LNCaP clone FGC (cell line): ENCODE measurements around the gene ZNF541.

Source experiments
- DNase-seq: peaks from one replicate; pipeline ENCODE4 v3.0.0-alpha.2; 2011; ENCODE audit warnings: low read depth
- H3K4me3 ChIP-seq: 2 replicates; pipeline ENCODE4 v1.5.1; 2011; ENCODE audit warnings: mild to moderate bottlenecking, low read depth, low read length, control low read depth
- TF ChIP-seq, protein P1 (sequence below): IDR thresholded peaks from 2 replicates; pipeline ENCODE4 v1.5.1; 2012; ENCODE audit warnings: mild to moderate bottlenecking; ENCODE audit not compliant: control insufficient read depth, insufficient read depth; ENCODE audit errors: extremely low read depth

ZNF541 gene

DNA sequence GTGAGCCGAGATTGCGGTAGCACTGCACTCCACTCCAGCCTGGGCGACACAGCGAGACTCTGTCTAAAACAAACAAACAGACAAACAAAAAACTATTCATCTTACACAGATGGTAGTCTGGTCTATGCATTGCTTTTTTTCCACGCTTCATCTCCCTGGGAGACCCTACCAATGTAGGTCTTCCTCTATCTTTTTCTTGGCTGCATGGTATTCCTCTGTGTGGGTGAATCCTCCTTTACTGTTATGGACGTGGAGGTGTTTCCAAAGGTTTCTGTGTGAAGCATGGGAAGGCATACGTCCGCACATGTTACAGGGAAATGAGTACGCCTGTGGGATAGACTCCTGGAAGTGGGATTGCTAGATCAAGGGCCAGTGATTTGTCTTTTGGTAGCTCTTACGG lies 41.6 kb upstream of the ZNF541 start:
- TF ChIP-seq, protein P1, sequence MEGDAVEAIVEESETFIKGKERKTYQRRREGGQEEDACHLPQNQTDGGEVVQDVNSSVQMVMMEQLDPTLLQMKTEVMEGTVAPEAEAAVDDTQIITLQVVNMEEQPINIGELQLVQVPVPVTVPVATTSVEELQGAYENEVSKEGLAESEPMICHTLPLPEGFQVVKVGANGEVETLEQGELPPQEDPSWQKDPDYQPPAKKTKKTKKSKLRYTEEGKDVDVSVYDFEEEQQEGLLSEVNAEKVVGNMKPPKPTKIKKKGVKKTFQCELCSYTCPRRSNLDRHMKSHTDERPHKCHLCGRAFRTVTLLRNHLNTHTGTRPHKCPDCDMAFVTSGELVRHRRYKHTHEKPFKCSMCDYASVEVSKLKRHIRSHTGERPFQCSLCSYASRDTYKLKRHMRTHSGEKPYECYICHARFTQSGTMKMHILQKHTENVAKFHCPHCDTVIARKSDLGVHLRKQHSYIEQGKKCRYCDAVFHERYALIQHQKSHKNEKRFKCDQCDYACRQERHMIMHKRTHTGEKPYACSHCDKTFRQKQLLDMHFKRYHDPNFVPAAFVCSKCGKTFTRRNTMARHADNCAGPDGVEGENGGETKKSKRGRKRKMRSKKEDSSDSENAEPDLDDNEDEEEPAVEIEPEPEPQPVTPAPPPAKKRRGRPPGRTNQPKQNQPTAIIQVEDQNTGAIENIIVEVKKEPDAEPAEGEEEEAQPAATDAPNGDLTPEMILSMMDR: no peak
- no peak overlapping the region for H3K4me3 ChIP-seq
- no peak for DNase-seq

DNA sequence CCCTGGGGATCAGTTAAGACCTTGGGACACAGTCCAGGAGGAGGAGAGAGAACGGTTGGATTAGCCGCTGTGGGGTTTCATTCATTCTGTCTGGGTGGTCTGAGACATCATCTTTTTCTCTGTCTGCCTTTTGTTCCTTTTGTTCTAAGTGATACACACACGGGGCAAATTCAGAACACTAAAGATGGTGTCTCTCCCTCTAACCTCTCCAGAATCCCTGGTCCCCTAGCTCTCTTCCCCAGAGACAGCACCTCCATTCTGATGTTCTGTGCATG lies 41.0 kb upstream of the ZNF541 start:
- no peak for DNase-seq

DNA sequence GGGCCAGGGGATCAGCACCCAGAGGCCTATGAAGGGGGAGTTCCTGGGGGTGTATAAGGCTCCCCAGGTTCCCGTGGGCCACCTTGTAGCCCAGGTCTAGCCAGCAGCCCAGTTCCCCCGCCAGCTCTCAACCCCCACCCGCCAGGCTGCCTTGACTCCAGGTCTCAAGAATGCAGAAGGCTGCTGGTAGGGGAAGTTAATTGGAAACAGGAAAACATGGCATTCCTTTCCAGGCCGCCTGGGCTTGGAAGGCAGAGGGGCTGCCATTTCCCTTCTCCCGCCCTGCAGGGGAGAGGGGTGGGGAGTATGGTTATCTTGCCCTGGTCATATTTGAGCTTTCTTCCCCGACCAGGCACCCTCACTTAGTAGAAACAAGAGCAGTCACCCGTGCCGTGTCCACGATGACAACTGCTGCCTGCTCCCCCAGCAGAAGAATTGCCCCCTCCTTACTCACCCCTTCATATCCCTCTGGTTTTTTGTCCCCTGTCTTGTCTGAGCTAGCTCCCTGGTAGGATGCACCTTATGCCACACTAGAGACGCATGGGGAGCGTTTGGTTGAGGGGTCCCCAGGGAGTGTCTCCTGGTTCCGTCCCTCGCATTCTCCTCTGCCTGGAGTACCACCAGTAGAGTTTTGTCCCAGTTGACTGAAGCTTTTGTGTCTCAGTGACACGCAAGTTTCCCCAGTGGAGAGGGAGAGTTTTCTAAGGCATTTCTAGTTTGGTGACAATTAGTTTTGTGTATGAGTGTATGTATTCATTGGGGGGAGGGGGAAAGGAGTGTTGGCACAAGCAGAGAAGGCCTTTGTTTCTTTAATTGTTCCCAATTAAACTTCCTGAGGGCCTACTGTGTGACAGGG lies 40.4 kb upstream of the ZNF541 start:
- H3K4me3 ChIP-seq: no peak overlapping the region
- TF ChIP-seq, protein P1: no peak
- no peak for DNase-seq

More for the DNA sequence above, 41.0 kb upstream of the ZNF541 start:
- TF ChIP-seq, protein P1: no peak
- no peak overlapping the region for H3K4me3 ChIP-seq

DNA sequence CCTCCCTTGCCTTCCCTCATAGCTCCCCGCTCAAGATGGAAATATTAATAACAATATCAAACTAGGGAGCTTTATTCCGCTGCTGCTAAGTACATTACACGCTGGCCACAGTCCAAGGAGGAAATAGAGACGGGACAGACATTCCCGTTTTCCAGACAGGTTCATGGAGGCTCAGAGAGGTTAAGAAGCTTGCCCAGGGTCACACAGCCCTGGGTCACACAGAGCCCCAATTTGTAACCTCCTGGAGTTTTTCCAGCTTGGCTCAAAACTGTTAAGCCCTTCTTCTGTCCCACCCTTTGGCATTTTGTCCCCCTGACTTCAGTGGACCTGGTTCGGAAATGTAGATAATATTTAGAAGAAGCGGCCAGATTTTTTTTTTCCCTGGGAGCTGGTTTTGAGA lies 38.0 kb upstream of the ZNF541 start:
- H3K4me3 ChIP-seq: peak overlapping the region; percentile 61
- no peak for DNase-seq
- TF ChIP-seq, protein P1: no peak

DNA sequence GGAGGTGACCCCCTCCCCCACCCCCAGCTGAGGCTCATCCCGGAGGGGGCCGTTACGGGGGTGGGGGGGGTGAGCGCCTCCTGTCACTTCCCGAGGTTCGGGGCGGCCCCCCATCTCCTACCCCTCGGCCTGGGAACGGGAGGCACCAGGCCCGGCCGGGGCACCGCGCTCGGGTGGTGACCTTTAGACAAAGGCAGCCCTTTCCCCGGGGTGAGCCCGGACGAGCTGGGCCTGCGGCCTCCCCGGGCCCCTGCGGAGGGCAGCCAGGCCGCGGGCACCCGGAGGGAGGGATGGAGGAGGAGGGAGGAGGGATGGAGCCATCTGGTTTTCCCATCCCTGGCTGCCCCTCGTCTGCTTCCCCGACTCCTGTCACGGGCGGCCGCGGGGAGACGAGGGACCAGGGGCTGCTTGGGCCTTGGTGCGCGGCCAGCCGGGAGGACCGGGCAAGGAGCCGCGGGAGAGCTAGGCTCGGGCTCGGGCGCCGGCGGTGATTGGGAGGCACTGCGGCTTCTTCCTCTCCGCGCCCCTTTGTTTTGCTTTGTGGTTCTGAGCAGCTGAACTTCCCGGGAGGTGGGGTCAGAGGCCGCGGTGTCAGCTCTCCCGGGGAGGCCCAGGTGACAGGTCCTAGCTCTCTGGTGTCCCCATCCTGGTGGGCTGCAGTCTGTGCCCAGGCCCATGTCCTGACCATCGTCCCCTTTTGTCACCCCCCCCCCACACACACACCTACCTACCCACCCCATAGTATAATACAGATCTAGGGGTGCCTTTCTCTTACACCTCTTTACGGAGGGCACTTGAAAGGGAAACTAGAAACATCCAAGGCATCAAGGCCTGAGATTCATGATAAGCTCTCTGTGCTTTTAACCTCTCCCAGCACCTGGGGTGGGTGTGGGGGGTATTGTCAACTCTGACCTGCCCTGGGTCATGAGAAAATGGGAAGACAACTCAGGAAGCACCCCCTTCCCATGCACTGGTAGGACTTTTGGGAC lies 37.3 kb upstream of the ZNF541 start:
- DNase-seq: no peak
- H3K4me3 ChIP-seq: peak overlapping the region; percentile 61
- TF ChIP-seq, protein P1: no peak

DNA sequence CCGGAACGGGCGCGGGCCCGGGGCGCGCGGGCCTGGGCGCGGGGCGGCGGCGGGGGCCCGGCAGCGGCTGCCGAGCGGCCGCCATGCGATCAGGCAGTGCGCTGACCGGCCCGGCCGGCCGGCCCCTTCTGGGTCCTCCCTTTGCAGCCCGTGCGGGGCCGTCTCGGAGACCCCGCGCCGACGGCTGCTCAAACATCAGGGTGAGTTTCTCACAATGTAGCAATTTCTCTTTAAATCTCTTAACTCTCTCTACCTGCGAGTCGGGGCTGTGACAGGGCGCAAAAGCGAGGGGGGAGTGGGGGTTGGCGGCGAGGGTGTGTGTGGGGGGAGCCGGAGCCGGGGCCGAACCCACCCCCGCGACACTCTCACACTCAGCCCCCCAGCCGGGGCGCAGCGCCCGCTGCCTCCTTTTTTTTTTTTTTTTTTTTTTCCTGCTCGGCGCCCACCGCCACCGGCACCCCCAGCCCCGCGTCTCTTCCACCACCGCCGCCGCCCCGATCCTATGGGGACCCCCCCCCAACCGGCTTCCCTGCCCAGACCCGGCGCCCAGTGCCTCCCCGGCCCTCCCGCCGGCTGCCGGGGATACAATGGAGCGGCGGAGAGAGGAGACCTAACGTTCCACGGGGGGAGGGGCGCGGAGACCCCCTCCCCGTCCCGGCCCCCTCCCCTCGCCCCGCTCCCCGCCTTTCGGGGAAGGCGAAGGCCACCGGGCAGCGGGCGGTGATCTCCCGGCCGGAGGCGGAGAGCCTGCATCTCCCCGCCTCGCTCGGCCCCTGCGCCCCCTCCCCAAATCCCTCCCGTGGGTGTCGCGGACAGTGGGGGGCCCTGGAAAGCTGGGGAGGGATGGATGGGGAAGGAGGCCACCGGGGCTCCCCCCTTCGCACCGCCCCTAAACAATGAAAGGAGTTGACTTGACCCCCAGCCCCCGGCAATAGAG lies 36.3 kb upstream of the ZNF541 start, which contains the start of gene BICRA:
BICRA (plus strand) TSS at position 166 of the 937 bp plus-strand sequence. CDS start 64,441 bp downstream, outside the sequence.
- DNase-seq: no peak
- peak within 1 kb of the TSS; percentile 73 for H3K4me3 ChIP-seq
- TF ChIP-seq, protein P1: no peak
